Adipose tissue (tissue), 3 donors: ENCODE data around the gene FHIP1B. TPM values are rescaled to one million over a fixed set of nuclear protein-coding genes. Genes with fewer than 3 reads are reported as not detected.
A peak's percentile ranks its signal among the peaks of the same experiment; 100 is the strongest.

ENCODE experiments used
- H3K27ac ChIP-seq: one replicate; pipeline ENCODE4 v1.5.1; 2013; ENCODE audit warnings: low read depth, low read length
- WGBS, 3 donors: extraction: QIAGEN DNeasy Blood & Tissue Kit; methylation state at CpG; one replicate each; pipeline ENCODE4 v1.1.7; 2013; 5-methylcytosine and 5-hydroxymethylcytosine counted together
- polyA plus RNA-seq, 3 donors: library from polyadenylated mRNA; stranded (reverse); fragments of 200-250 nt; gene quantifications; one replicate each; pipeline ENCODE4 v1.2.3, GENCODE V29; 2013
- donor health status: healthy with polysubstance abuse.
- donor health status: Bipolar disorder and iron deficiency.
- donor health status: healthy.

Gene FHIP1B
- polyA plus RNA-seq, 3 donors = 23.7 to 35.4 (median 27.4) TPM

DNA sequence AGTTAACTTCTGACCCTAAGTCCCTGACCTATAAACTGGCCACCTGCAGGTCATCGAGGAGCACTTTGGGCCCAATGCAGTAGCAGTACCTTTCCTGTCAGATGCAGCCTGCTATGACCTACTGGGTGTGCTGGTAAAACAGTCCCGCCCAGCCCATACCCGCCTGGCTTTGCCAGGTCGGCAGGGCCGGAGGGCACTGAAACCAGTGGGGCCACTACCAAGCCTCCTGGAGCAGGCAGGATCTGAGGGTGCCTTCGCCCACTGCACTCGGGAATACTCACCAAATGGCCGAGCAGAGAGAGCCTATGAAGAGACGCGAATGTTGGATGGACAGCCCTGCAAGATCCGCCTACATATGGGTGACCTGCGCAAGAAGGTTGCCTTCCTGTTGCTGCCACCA is 24.6 kb downstream of the FHIP1B start:
- WGBS, 3 donors = 94 to 97% (median 94%) methylated on average over 12 of the region's 12 CpGs
- H3K27ac ChIP-seq = no peak overlapping the region

DNA sequence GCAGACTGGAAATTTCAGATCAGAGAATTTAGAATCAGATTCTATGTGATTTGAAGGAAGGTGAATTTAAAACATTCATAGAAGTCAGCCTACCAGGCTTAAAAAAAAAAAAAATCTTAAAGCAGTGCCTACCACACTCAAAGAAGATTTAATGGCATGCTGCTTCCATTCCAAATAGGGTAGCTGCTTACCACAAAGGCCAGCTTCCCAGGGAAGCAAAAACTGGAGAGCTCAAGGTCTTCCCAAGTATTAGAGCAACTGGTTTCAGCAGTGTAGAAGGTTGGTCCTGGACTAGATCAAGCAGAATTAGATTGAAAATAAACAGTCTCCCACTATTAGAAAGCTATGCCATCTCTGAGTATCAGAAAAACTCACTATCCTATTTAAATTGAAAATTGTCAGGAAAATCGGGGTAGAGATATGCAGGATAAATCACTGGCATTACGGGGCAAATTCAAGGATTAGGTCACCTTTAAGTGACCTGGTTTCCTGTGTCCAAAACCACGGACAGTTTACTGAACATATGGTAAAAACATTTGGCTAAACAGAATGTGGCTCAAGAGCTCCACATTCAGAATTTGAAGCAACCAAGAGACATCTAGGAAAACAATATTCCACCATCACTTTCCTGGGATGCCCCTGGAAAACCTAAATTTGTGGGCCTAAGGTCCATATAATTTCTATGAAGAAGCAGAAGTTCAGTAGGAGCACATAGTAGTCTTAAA is 27.8 kb downstream of the FHIP1B start:
- no peak overlapping the region for H3K27ac ChIP-seq
- WGBS, 3 donors = 61 to 93% (median 67%) methylated on average over 3 of the region's 3 CpGs

DNA sequence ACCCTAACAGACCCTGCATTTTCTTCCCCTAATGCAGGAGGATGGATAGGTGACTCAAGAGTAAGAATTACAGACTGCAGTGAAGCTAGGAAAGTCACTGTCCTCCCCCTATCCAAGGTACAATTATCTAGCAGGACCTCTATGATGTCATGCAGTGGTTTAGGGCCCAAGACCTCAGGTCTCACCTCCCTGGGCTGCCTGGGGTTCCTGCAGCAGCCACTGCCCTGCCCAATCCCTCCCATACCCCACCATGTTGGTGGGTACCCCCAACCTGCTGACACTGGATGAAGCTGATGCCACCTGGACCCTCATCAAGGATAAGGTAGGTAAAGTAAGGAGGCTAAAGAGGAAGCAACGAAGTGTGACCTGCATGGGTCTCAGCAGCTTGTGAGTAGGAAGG is 29.1 kb downstream of the FHIP1B start, which contains the start of gene C11orf42:
Gene C11orf42 (plus strand): TSS at position 192 of the 400 bp plus-strand sequence. CDS start 59 bp downstream, at position 251.
- H3K27ac ChIP-seq = no peak within 1 kb of the TSS
- 93 to 100% (median 95%) methylated on average over 1 of the region's 1 CpG for WGBS, 3 donors

DNA sequence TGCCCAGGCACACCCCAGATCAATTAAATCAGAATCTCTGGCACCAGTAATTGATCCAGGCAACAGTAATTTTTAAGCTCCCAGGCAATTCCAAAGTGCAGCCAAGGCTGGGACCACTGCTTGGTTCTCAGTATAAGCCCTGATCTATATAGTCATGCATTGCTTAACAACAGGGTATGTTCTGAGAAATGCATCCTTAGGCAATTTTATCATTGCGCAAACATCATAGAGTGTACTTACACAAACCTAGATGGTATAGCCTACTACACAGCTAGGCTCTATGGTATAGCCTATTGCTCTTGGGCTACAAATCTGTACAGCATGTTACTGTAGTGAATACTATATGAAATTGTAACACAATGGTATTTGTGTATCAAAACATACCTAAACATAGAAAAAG is 29.7 kb downstream of the FHIP1B start:
- 64 to 100% (median 78%) methylated on average over 1 of the region's 1 CpG for WGBS, 3 donors
- H3K27ac ChIP-seq = no peak overlapping the region

DNA sequence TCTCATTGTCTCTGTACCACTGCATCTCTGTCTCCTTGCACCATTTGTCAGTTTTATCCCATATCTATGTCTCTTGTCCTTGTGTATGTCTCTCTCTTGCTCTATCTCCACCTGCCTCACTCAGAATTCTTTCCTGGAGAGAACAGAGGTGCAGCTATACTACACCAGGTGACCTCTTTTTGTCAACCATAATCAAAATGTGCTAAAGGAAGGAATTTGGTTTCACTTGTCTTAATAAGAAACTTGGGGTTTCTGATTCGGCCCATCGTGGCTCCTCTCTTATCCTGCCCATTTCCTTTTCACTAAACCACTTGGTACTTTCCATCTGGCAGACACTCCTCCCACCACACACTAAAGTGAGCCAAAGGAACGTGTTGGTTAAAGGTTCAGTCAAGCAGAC is 31.1 kb downstream of the FHIP1B start:
- 48 to 78% (median 51%) methylated on average over 3 of the region's 3 CpGs for WGBS, 3 donors

DNA sequence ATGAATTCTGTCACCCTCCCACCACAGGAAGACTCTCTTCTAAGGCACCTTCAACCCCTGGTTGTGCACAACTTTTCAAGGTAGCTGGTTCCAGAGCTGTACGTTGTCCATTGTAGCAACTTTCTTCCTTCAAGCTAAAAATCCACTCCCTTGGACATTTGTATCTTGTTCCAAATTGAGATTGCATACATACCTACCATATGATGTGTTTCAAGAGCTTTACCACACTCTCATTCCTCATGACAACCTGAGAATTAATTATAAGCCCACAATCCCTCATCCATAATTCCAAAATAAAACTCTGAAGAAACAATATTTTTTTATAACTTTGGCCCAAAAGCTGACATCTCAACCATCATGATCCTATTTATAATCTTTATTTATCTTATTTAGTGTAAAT is 32.4 kb downstream of the FHIP1B start:
- no peak overlapping the region for H3K27ac ChIP-seq
- WGBS, 3 donors = 67 to 97% (median 89%) methylated on average over 1 of the region's 1 CpG

More for the DNA sequence above, 31.1 kb downstream of the FHIP1B start:
- H3K27ac ChIP-seq = no peak overlapping the region

DNA sequence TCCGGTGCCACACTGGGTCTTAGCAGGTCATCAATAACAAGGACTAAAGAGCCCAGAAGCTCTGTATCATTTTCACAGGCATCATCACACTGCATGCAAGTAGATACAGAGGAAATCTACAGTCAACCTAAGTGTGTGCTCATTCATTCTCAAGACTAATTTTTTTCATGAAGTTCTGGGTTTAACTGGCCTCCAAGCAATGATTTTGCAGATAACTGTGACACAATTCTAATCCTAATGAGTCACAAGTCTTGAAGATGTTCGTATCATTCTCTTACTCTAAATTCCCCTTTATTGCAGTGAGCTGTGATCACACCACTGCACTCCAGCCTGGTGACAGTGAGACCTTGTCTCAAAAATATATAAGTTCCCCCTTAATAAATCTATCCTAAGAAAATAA is 33.0 kb downstream of the FHIP1B start:
- WGBS, 3 donors = 50 to 88% (median 63%) methylated on average over 2 of the region's 2 CpGs
- peak overlapping the region; percentile 60 for H3K27ac ChIP-seq

DNA sequence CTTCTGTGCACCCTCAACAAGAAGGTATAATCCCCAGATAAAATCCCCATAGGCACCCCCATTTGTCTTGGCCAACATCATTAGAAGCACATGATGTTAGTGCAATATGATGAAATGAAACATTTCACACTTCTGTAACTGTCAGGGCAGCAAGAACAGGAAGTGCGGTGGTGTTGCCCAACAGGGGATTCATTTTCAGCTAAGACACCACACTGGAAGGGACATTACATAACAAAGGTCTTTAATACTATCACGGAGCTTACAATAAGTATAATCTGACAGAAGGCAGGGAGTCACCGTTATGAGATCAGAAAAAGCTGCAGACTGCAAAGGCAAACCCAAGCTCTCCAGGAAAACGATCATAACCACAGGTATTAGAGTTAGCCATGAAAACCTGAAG is 33.5 kb downstream of the FHIP1B start:
- 42 to 65% (median 52%) methylated on average over 4 of the region's 4 CpGs for WGBS, 3 donors
- peak overlapping the region; percentile 60 for H3K27ac ChIP-seq

DNA sequence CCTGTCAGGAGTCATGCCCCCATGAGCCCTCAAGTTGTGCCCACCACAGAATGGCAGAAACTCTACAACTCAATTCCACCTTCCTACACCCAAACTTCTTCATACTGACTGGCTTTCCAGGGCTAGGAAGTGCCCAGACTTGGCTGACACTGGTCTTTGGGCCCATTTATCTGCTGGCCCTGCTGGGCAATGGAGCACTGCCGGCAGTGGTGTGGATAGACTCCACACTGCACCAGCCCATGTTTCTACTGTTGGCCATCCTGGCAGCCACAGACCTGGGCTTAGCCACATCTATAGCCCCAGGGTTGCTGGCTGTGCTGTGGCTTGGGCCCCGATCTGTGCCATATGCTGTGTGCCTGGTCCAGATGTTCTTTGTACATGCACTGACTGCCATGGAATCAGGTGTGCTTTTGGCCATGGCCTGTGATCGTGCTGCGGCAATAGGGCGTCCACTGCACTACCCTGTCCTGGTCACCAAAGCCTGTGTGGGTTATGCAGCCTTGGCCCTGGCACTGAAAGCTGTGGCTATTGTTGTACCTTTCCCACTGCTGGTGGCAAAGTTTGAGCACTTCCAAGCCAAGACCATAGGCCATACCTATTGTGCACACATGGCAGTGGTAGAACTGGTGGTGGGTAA is 35.1 kb downstream of the FHIP1B start, which contains the start of gene OR52W1:
Gene OR52W1 (plus strand): TSS at position 51 of the 637 bp plus-strand sequence. CDS start 0 bp downstream, at position 51.
- no peak within 1 kb of the TSS for H3K27ac ChIP-seq
- WGBS, 3 donors = 98 to 100% (median 99%) methylated on average over 5 of the region's 5 CpGs

DNA sequence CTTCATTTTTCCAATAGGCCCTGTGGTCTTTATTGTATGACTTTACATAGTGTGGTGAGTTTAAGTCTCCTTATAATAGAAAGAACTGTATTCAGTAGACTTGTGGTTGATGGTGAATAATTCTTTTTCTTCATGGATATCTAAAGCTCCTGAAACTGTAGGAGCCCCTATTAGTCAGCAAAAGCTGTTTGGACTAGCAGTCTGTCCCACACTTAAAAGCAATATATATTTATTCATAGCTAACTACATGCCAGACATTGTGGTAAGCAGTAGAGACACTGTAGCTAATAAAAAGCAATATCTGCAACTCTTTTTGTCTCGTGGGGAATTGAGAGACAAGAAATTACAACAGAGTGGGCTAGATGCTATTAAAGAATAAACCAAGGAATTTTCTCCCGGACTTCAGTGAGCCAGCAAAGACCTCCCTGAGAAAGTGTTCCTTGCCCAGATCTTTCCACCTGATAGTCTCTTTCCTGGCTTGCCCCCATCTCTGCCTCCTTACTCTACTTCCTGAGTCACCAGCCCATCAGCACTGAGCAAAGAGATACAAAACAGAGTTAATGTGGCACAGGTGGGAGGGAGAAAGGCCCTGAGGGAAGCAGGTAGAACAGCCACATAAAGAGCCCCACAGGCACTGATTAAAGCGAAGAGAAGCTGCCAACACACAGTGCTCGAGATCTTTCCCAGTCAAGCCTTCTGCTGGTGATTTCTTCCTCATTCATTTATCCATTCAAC is 36.8 kb downstream of the FHIP1B start:
- WGBS, 3 donors = 83 to 85% (median 84%) methylated on average over 4 of the region's 4 CpGs
- H3K27ac ChIP-seq = no peak overlapping the region

DNA sequence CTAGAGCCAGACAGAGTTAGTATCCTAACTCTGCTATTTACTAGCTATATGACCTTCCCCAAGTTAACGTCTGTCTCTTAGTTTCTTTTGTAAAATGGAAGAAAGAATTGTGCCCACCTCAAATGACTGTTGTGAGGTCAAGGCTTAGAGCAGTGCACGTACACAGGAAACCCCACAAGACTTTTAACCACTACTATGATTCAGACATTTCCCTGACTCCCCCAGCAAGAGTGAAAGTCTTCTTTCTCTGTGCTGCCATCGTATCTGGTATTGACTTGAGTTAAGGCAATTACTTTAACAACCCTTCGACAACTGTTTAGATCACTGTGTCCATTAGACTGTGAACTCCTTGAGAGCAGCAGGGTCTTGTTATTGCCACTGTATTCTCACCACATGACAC is 38.0 kb downstream of the FHIP1B start:
- H3K27ac ChIP-seq = no peak overlapping the region
- 42 to 57% (median 44%) methylated on average over 4 of the region's 4 CpGs for WGBS, 3 donors

DNA sequence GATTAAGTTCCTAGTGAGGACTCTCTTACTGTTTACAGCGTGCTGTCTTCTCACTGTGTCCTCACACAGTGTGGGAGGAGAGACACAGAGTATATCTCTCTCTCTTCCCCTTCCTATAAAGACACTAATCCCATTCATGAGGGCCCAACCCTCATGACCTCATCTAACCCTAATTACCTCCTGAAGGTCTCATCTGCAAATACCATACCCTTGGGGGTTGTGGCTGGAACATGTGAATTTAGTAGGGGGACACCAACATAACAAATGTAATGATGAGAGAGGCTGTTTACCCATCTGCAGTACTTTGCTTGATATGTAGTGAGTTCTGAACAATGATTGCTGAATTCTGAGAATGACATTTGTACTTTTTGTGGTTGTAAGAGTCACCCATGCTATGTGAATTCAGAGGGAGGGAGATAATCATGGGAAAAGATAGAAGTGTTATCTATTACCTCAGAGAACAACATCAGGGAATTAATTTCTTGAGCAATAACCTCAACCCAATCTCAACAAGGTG is 40.3 kb downstream of the FHIP1B start:
- 74 to 76% (median 75%) methylated on average over 1 of the region's 1 CpG for WGBS, 3 donors
- no peak overlapping the region for H3K27ac ChIP-seq

DNA sequence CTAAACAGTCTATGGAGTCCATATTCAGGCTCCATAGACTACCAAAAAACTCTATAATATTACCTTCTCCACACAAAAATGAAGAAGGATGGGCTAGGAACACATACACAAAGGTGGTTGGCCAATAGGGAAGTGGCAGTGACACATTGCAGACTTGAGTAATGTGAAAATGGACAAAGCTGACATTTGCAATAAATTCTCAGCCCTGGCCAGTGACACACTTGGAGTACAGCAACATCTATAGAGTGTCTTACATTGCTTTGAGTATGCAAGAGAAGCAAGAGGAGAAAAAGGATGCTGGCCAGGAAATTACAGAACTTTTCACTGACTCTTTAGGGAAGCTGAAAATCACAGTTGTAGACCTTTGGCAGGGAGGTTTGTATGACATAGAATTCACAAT is 42.7 kb downstream of the FHIP1B start:
- H3K27ac ChIP-seq = no peak overlapping the region

DNA sequence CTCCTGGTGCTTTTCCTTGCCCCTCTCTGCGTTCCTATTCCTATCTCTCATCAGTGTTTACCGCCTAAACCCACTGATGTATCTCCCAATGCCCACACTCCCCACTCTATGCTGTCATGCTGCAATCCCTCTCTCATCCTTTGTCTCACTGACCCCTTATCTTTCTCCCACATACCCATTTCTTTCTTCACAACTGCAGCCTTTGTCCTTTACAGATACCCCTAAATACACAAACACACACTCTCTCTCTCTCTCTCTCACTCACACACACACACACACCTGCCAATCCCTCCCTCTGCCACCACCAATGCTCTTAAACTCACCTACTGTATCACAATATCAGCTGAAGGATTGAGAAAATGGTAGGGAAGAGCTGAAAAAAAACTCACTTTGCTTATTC is 59.0 kb downstream of the FHIP1B start:
- H3K27ac ChIP-seq = no peak overlapping the region
- 47 to 64% (median 64%) methylated on average over 2 of the region's 2 CpGs for WGBS, 3 donors

DNA sequence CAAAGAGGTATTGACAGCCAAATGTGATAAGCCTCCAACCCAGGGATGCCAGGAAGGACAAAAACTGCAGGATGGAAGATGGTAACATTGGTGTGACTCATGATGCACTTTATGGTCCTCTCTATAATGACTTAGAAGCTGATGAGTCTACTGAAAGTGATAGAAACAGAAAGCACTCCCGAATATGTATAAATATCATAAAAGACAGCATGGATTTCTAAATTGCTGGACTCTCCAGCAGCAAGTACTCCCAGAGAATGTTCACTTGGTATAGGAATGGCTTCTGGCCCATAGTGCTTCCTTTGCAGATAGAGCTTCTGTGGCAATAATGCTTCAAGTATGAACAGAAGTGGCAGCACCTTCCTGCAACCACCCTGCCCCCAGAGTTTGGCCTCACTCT is 64.2 kb downstream of the FHIP1B start, which contains the start of gene OR52B2:
Gene OR52B2 (minus strand): TSS at position 101 of the 400 bp plus-strand sequence. CDS start 0 bp downstream, at position 101.
- WGBS, 3 donors = 75 to 87% (median 83%) methylated on average over 1 of the region's 1 CpG

More for the DNA sequence above, 64.2 kb downstream of the FHIP1B start, which contains the start of gene OR52B2:
- no peak within 1 kb of the TSS for H3K27ac ChIP-seq
